Activated CD8-positive, alpha-beta memory T cell treated with anti-CD3 and anti-CD28 coated beads for 36 hours (primary cell): ENCODE measurements around the gene MTFP1. TPM values are rescaled to one million over a fixed set of nuclear protein-coding genes. Genes with fewer than 3 reads are reported as not detected.

Source experiments
- CTCF ChIA-PET: fragments of 350-600 bp; sonication (Branson Sonifier 250); formaldehyde crosslinking; loops from one replicate; lab custom pipeline; 2021; ENCODE audit warnings: antibody characterized with exemption; lab: Charles Lee
- POLR2A ChIA-PET: fragments of 350-600 bp; sonication (Branson Sonifier 250); formaldehyde crosslinking; loops from one replicate; lab custom pipeline; 2021; ENCODE audit warnings: antibody characterized with exemption; lab: Charles Lee
- total RNA-seq, 2 experiments: library from RNA; stranded (reverse); gene quantifications; one replicate each; pipeline ENCODE4 v1.2.3, GENCODE V29; 2021

Gene MTFP1
- total RNA-seq, 2 experiments from 2014 or later = 125 to 126 TPM

- ChIA-PET CTCF (interaction anchor here (1.2 to 3.9 kb wide), 2 partner anchors 9 to 22 kb away, joined by 5 to 18 read pairs; partner anchors contain the start of gene MTFP1), POLR2A (interaction anchor here (1.3 kb wide), 1 partner anchor 11 kb away, joined by 5 read pairs; no protein-coding TSS in a partner anchor)
These were observed 8.2 kb downstream of the MTFP1 start for GRCh38 chr22:30433773-30434172.

- ChIA-PET POLR2A (no interaction called here), CTCF (interaction anchor here (1.2 to 3.9 kb wide), 2 partner anchors 10 to 21 kb away, joined by 5 to 18 read pairs; partner anchors contain the start of gene MTFP1)
These were observed 9.3 kb downstream of the MTFP1 start for GRCh38 chr22:30434843-30435242.

- ChIA-PET POLR2A (no interaction called here), CTCF (interaction anchor here (1.7 to 3.9 kb wide), 2 partner anchors 9 to 11 kb away, joined by 4 to 18 read pairs; partner anchors contain the start of gene MTFP1)
These were observed 10.1 kb downstream of the MTFP1 start for GRCh38 chr22:30435674-30436126.

- CTCF ChIA-PET = interaction anchor here (1.7 to 3.9 kb wide), 2 partner anchors 9 to 11 kb away, joined by 4 to 18 read pairs; partner anchors contain the start of gene MTFP1
- POLR2A ChIA-PET = interaction anchor here (0.8 kb wide), 1 partner anchor 9 kb away, joined by 3 read pairs; no protein-coding TSS in a partner anchor
These were observed 10.6 kb downstream of the MTFP1 start for GRCh38 chr22:30436196-30436595.

- ChIA-PET POLR2A (no interaction called here), CTCF (interaction anchor here (1.1 to 1.2 kb wide), 2 partner anchors 12 to 13 kb away, joined by 3 read pairs; no protein-coding TSS in a partner anchor)
These were observed 13.0 kb downstream of the MTFP1 start for GRCh38 chr22:30438559-30438958.

- ChIA-PET CTCF (interaction anchor here (1.1 kb wide), 1 partner anchor 13 kb away, joined by 3 read pairs; no protein-coding TSS in a partner anchor), POLR2A (no interaction called here)
These were observed 13.7 kb downstream of the MTFP1 start for GRCh38 chr22:30439226-30439625.

GRCh38 chr22:30439836-30440235 lies 14.3 kb downstream of the MTFP1 start:
- CTCF ChIA-PET = no interaction called here
- POLR2A ChIA-PET = no interaction called here

- ChIA-PET POLR2A (no interaction called here), CTCF (no interaction called here)
These were observed 15.5 kb downstream of the MTFP1 start for GRCh38 chr22:30441088-30441487.

- ChIA-PET CTCF (interaction anchor here (0.8 to 2.1 kb wide), 3 partner anchors 9 to 142 kb away, joined by 3 to 9 read pairs (median 4); no protein-coding TSS in a partner anchor), POLR2A (no interaction called here)
These were observed 19.3 kb downstream of the MTFP1 start for GRCh38 chr22:30444632-30445437.

GRCh38 chr22:30445438-30446145 lies 20.0 kb downstream of the MTFP1 start:
- POLR2A ChIA-PET = no interaction called here
- CTCF ChIA-PET = interaction anchor here (0.8 to 2.1 kb wide), 3 partner anchors 10 to 141 kb away, joined by 3 to 9 read pairs (median 4); no protein-coding TSS in a partner anchor

- CTCF ChIA-PET = no interaction called here
- POLR2A ChIA-PET = no interaction called here
These were observed 22.1 kb downstream of the MTFP1 start for GRCh38 chr22:30447656-30448055.

- ChIA-PET CTCF (interaction anchor here (0.6 to 1.6 kb wide), 2 partner anchors 34 to 343 kb away, joined by 4 to 6 read pairs; no protein-coding TSS in a partner anchor), POLR2A (interaction anchor here (0.5 kb wide), 1 partner anchor 21 kb away, joined by 4 read pairs; no protein-coding TSS in a partner anchor)
These were observed 25.9 kb downstream of the MTFP1 start for GRCh38 chr22:30451488-30451887.

GRCh38 chr22:30452861-30453260 lies 27.3 kb downstream of the MTFP1 start:
- POLR2A ChIA-PET = interaction anchor here (1.1 kb wide), 1 partner anchor 29 kb away, joined by 3 read pairs; no protein-coding TSS in a partner anchor
- CTCF ChIA-PET = no interaction called here

GRCh38 chr22:30453731-30454510 lies 28.4 kb downstream of the MTFP1 start:
- ChIA-PET POLR2A (interaction anchor here (1.1 kb wide), 1 partner anchor 30 kb away, joined by 3 read pairs; no protein-coding TSS in a partner anchor), CTCF (no interaction called here)

- ChIA-PET CTCF (interaction anchor here (1.0 kb wide), 1 partner anchor 21 kb away, joined by 5 read pairs; no protein-coding TSS in a partner anchor), POLR2A (no interaction called here)
These were observed 29.7 kb downstream of the MTFP1 start for GRCh38 chr22:30455075-30455840.

GRCh38 chr22:30457981-30458380 lies 32.4 kb downstream of the MTFP1 start:
- ChIA-PET POLR2A (no interaction called here), CTCF (interaction anchor here (1.2 kb wide), 1 partner anchor 28 kb away, joined by 3 read pairs; no protein-coding TSS in a partner anchor)
